ENCODE data around the gene CTSZ.

DNA sequence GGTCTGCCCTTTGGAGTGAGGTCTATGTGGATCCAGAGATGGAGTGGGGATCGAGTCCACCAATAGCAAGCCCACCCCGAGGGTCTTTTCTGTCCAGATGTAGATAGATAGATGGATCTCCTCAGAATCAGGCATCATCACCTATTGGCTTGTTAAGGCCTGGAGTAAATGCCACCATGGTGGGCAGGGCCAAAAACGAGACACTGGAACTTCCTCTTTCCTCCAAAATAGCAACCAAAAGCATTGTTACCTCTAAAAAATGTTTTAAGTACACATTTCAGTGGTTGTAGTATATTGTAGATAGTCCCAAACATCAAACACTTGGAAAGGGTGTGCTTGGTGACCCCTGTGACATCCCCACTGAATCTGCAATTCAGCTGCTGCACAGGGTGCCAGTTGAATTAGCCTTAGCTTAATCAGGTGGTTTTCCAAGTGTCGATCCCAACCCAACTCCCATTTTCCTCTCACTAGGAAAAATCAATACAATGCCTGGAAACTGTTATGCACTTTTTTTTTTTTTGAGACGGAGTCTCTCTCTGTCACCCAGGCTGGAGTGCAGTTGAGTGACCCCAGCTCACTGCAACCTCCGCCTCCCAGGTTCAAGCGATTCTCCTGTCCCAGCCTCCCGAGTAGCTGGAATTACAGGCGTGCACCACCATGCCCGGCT is 61.0 kb downstream of the CTSZ start:
- no peak for TF ChIP-seq POLR2A (IDR thresholded peaks at IDR 0.05)
- no peak for TF ChIP-seq CTCF (IDR thresholded peaks at IDR 0.05)
- TF ChIP-seq EP300 (IDR thresholded peaks at IDR 0.05): no peak
